NT2/D1 (cell line): ENCODE measurements around the gene SLC38A10.

ENCODE experiments used
- SUZ12 ChIP-seq: IDR thresholded peaks from 2 replicates; pipeline ENCODE4 v1.6.1; 2011; ENCODE audit not compliant: insufficient read length, insufficient read depth; ENCODE audit errors: extremely low read depth
- YY1 ChIP-seq: IDR thresholded peaks from 2 replicates; pipeline ENCODE4 v1.6.1; 2011; ENCODE audit not compliant: insufficient read length, insufficient read depth
- ZNF274 ChIP-seq: IDR thresholded peaks from 2 replicates; pipeline ENCODE4 v1.6.1; 2011; ENCODE audit warnings: mild to moderate bottlenecking, low read depth, low read length

- TF ChIP-seq YY1 (no peak), ZNF274 (no peak), SUZ12 (no peak)
Observed at GRCh38 chr17:81323083-81323369, 27.9 kb upstream of the SLC38A10 start.
